Tibial nerve (tissue), 4 donors: ENCODE data around the gene MED13L. TPM values are rescaled to one million over a fixed set of nuclear protein-coding genes. Genes with fewer than 3 reads are reported as not detected.

ENCODE experiments used
- DNase-seq, 2 donors: peaks; one replicate each; pipeline ENCODE4 v3.0.0-alpha.2; 2019; ENCODE audit warnings: low spot score in 2 of 2
- H3K27ac ChIP-seq, 4 donors: fragments of 200-600 bp; sonication (generic) in 3 of 4; one replicate each; pipeline ENCODE4 v1.5.1; 2017 to 2019; ENCODE audit warnings: mild to moderate bottlenecking in 1 of 4
- H3K27me3 ChIP-seq, 2 donors: fragments of 200-600 bp; sonication (generic) in 1 of 2; one replicate each; pipeline versions ENCODE4 v1.5.1 to v1.6.0; 2017 to 2019
- H3K36me3 ChIP-seq, 3 donors: fragments of 200-600 bp; sonication (generic); one replicate each; pipeline ENCODE4 v1.5.1; 2018 to 2019
- H3K4me1 ChIP-seq, 4 donors: fragments of 200-600 bp; sonication (generic) in 3 of 4; one replicate each; pipeline ENCODE4 v1.5.1; 2017 to 2019
- H3K4me3 ChIP-seq, 4 donors: fragments of 200-600 bp; sonication (generic) in 3 of 4; one replicate each; pipeline ENCODE4 v1.5.1; 2017 to 2019; ENCODE audit warnings: mild to moderate bottlenecking in 1 of 4, moderate library complexity in 1 of 4
- H3K9me3 ChIP-seq, 4 donors: fragments of 200-600 bp; sonication (generic) in 3 of 4; one replicate each; pipeline ENCODE4 v1.5.1; 2017 to 2019
- EP300 ChIP-seq, 2 donors: sonication (generic); formaldehyde crosslinking; IDR thresholded peaks; one replicate each; pipeline ENCODE4 v1.6.1; 2017; ENCODE audit warnings: antibody characterized with exemption in 2 of 2, mild to moderate bottlenecking in 1 of 2
- POLR2A ChIP-seq, 2 donors: fragments of 450-650 bp; IDR thresholded peaks; one replicate each; pipeline ENCODE4 v1.6.1; 2017; ENCODE audit warnings: antibody characterized with exemption in 2 of 2, mild to moderate bottlenecking in 2 of 2, moderate library complexity in 2 of 2
- WGBS, 2 donors: methylation state at CpG; one replicate each; pipeline ENCODE4 v1.1.5; 2018; 5-methylcytosine and 5-hydroxymethylcytosine counted together
- total RNA-seq, 4 donors: library from RNA; depleted of rRNA; stranded (reverse); fragments of >200 nt; gene quantifications; one replicate each; pipeline ENCODE4 v1.1.0, GENCODE V29; 2016
- TF ChIP-seq, protein P1 (sequence below), 5 experiments: fragments of 200-600 bp in 3 of 5; fragments of 450-650 bp in 2 of 5; sonication (generic) in 3 of 5; IDR thresholded peaks; one replicate each; pipeline ENCODE4 v1.5.1; 2016 to 2019; ENCODE audit warnings: antibody characterized with exemption in 5 of 5, mild to moderate bottlenecking in 3 of 5, moderate library complexity in 2 of 5

The MED13L gene
- total RNA-seq, 4 donors from 2014 or later = 138 to 234 (median 218) TPM

DNA sequence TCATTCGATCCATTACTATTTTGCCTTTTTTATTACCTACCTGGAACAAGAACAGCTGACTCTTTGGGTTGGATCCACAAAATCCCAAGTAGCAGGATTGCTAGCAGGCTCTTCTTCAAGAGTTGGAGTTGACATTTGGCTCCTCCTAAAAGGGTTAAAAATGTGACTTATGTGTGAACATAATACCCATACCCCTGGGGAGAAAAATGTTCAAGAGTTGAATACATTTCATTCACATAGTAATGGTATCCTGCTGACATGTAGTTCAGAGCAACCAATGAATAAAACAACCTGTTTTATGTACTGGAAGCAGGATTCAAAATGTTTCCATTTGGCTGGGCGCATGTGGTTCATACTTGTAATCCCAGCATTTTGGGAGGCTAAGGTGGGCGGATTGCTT lies 264.7 kb downstream of the MED13L start:
- no peak for TF ChIP-seq EP300 (IDR thresholded peaks at IDR 0.05)
- TF ChIP-seq POLR2A (IDR thresholded peaks at IDR 0.05) = no peak
- TF ChIP-seq, protein P1, sequence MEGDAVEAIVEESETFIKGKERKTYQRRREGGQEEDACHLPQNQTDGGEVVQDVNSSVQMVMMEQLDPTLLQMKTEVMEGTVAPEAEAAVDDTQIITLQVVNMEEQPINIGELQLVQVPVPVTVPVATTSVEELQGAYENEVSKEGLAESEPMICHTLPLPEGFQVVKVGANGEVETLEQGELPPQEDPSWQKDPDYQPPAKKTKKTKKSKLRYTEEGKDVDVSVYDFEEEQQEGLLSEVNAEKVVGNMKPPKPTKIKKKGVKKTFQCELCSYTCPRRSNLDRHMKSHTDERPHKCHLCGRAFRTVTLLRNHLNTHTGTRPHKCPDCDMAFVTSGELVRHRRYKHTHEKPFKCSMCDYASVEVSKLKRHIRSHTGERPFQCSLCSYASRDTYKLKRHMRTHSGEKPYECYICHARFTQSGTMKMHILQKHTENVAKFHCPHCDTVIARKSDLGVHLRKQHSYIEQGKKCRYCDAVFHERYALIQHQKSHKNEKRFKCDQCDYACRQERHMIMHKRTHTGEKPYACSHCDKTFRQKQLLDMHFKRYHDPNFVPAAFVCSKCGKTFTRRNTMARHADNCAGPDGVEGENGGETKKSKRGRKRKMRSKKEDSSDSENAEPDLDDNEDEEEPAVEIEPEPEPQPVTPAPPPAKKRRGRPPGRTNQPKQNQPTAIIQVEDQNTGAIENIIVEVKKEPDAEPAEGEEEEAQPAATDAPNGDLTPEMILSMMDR (IDR thresholded peaks at IDR 0.05) = no peak
- Histone ChIP-seq H3K9me3 (no peaks in the 10 kb centered on the region), H3K27me3 (no peaks in the 10 kb centered on the region), H3K4me3 (no peak overlapping the region), H3K4me1 (peaks cover 0 to 12% (median 0%) of the 10 kb centered on the region in 4 donors), H3K27ac (no peak overlapping the region), H3K36me3 (peaks cover 0 to 66% (median 17%) of the 10 kb centered on the region in 3 donors)
- WGBS, 2 donors = 90 to 96% methylated on average over 3 of the region's 3 CpGs
- DNase-seq = no peak

DNA sequence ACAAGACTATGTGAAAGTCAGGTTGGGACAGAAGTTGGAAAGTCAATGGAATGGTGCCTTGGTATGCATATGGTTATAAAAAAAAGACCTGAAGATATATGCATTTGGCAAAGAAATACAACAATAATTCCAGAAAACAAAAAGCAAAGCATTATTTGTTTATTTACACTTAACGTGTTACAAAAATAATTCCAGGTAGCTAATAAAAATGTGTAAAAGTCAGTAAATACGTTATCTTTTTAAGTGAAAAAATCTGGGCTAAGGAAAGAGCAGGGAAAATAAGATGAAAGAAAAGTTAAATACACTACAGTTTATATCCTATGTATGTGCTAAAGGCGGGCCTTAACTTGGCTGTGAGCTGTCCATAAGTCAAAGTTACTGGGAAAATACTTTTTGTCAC lies 266.3 kb downstream of the MED13L start:
- H3K27ac ChIP-seq = no peak overlapping the region
- H3K9me3 ChIP-seq = no peaks in the 10 kb centered on the region
- no peak for TF ChIP-seq POLR2A (IDR thresholded peaks at IDR 0.05)
- no peak for TF ChIP-seq EP300 (IDR thresholded peaks at IDR 0.05)
- TF ChIP-seq, protein P1 (IDR thresholded peaks at IDR 0.05) = no peak
- WGBS, 2 donors = 93% methylated on average over 3 of the region's 3 CpGs
- DNase-seq = no peak
- H3K4me1 ChIP-seq = peaks cover 0 to 6% (median 0%) of the 10 kb centered on the region in 4 donors
- H3K4me3 ChIP-seq = no peak overlapping the region
- H3K36me3 ChIP-seq = peaks cover 0 to 77% (median 22%) of the 10 kb centered on the region in 3 donors
- no peaks in the 10 kb centered on the region for H3K27me3 ChIP-seq

DNA sequence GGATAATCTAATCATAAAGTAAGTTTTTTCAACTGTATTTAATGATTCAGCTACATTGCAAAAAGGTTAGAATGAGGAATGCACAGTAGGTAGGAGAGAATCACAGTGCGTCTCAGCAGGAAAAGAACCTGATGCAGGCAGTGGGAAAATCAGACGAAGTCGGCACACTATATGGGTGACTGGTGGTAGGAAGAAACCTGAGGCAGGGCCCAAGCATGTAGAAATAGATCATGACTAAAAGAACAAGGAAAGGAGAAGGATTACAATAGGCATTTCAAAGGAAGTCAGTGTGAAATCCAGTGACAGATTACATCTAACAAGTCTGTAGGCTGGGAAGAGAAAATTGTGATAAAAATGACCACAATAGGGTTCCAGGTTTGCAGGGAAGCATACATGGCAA lies 267.0 kb downstream of the MED13L start:
- Histone ChIP-seq H3K9me3 (no peaks in the 10 kb centered on the region), H3K27ac (no peak overlapping the region), H3K4me1 (no peaks in the 10 kb centered on the region), H3K27me3 (no peaks in the 10 kb centered on the region), H3K4me3 (no peak overlapping the region), H3K36me3 (peaks cover 0 to 83% (median 22%) of the 10 kb centered on the region in 3 donors)
- WGBS, 2 donors = 93 to 96% methylated on average over 3 of the region's 3 CpGs
- DNase-seq = no peak
- TF ChIP-seq, protein P1 (IDR thresholded peaks at IDR 0.05) = no peak
- TF ChIP-seq POLR2A (IDR thresholded peaks at IDR 0.05) = no peak
- no peak for TF ChIP-seq EP300 (IDR thresholded peaks at IDR 0.05)

DNA sequence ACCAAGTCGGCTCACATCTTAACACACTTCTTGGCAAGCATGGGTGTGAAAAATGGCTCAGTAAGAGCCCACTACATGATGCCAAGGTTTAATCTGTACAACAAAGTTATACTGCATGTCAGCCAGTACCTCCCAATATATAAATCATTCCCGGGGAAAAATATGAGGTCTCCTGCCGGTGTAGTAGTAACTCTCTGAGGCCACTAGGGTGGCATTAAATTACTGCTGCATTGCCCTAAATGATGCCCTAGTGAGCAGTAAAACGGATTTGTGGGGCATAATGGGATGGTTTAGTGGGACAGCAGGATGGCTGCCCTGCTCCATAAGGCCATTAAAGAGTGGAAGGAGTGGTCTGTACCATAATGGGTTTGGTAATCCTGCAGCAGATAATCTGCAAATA lies 267.7 kb downstream of the MED13L start:
- no peaks in the 10 kb centered on the region for H3K9me3 ChIP-seq
- 69 to 77% methylated on average over 4 of the region's 4 CpGs for WGBS, 2 donors
- no peak for DNase-seq
- no peak overlapping the region for H3K4me3 ChIP-seq
- no peaks in the 10 kb centered on the region for H3K27me3 ChIP-seq
- no peaks in the 10 kb centered on the region for H3K4me1 ChIP-seq
- TF ChIP-seq, protein P1 (IDR thresholded peaks at IDR 0.05) = no peak
- no peak for TF ChIP-seq POLR2A (IDR thresholded peaks at IDR 0.05)
- H3K27ac ChIP-seq = no peak overlapping the region
- H3K36me3 ChIP-seq = peaks cover 0 to 90% (median 22%) of the 10 kb centered on the region in 3 donors

DNA sequence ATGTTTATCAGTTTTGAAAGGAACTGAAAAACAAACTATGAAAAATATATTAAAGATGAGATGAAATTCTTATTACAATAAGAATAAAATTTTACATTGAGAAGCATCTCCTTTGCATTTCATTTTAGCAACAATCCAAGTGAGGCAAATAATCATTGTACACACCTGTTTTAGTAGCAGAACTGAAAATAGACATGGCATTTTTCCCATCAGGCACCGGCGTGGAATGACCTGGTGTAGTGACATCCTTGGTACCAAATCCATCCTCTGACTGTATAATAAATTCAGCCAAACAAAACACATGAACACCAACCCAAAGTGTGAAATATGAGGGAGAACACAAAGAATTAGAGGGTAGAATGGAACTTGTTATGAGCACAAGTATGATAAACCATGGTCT lies 271.4 kb downstream of the MED13L start:
- DNase-seq = no peak
- H3K4me3 ChIP-seq = no peak overlapping the region

More for the DNA sequence above, 271.4 kb downstream of the MED13L start:
- Histone ChIP-seq H3K9me3 (no peaks in the 10 kb centered on the region), H3K27ac (no peak overlapping the region), H3K27me3 (no peaks in the 10 kb centered on the region), H3K4me1 (peaks cover 0 to 20% (median 0%) of the 10 kb centered on the region in 4 donors), H3K36me3 (peaks cover 0 to 74% (median 15%) of the 10 kb centered on the region in 3 donors)
- TF ChIP-seq, protein P1 (IDR thresholded peaks at IDR 0.05) = no peak
- no peak for TF ChIP-seq EP300 (IDR thresholded peaks at IDR 0.05)
- TF ChIP-seq POLR2A (IDR thresholded peaks at IDR 0.05) = no peak
- WGBS, 2 donors = 89 to 91% methylated on average over 2 of the region's 2 CpGs
